Measurements from ENCODE around the gene FAM89B.
A peak's percentile ranks its signal among the peaks of the same experiment; 100 is the strongest.

FAM89B gene

DNA sequence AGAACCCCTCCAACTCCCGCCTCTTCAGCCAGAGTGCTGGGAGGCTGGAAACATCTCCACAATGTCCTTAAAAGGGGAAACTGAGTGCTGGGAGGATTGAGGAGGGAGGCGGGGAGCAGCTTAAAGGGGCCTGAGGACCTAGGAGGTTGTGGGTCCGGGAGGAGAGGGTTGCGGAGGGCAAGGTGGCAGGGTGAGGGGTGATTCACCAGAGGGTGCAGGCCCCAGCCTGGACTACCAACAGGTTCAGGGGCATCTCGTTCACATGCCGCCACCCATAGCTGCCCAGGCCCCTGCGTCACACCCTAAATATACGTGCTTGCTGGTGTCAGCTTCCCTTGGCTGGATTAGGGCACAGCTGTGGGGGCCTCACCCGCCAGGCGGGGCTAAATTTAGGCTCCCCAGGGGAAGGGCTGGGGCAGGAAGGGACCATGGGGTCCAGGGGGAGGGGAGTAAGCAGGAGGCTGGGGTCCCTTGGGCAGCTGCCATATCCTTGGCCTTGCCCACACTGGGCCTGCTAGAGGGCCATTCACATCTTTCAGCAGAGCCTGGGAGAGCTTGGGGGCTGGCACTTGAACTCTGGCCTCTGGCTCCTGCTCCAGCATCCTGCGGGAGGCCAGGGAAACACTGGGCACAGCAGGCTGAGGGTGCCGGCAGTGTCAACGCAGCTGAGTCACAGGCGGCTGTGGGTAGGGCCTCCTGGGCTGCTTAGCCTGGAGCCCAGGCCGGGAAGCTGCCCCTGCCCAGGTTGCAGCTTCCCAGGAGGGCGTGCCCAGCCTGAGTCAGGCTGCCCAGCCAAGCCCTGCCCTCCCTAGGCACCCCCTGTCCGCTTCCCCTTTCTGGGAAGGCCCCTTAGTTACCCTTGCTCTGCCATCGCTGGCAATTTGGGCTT, 4.8 kb downstream of the FAM89B start:
- H3K27ac ChIP-seq (ENCODE audit: low read length) = peak overlapping the region; percentile 75
- H3K4me1 ChIP-seq (ENCODE audit: insufficient read depth, low read length) = peaks cover 52% of the 10 kb centered on the region
- H3K4me3 ChIP-seq (ENCODE audit: low read depth in 1 of 2, low read length in 2 of 2) = peak overlapping the region; percentile 57 to 77; a peak in 3 of 4 replicates
- H3K36me3 ChIP-seq (ENCODE audit: insufficient read depth, low read length) = peaks cover 46% of the 10 kb centered on the region
- TF ChIP-seq EZH2 (IDR thresholded peaks at IDR 0.05; ENCODE audit: borderline replicate concordance, low read depth, low read length, severe bottlenecking) (no peak), CTCF (IDR thresholded peaks at IDR 0.05; ENCODE audit: borderline replicate concordance, extremely low read depth, low read length, poor library complexity, severe bottlenecking) (no peak)
- H2AFZ ChIP-seq (ENCODE audit: low read depth, low read length) = no peak overlapping the region
- H3K4me2 ChIP-seq (ENCODE audit: insufficient read depth, low read length) = peak overlapping the region; percentile 99
- H3K27me3 ChIP-seq (ENCODE audit: insufficient read depth, low read length, poor library complexity) = no peaks in the 10 kb centered on the region
- H3K79me2 ChIP-seq (ENCODE audit: insufficient read depth, low read length) = peaks cover 33% of the 10 kb centered on the region
- H3K9me3 ChIP-seq (ENCODE audit: insufficient read depth, low read length, severe bottlenecking) = no peaks in the 10 kb centered on the region
- ATAC-seq (ENCODE audit: insufficient read depth, low read depth) (no peak), DNase-seq (no peak)
- peak overlapping the region; percentile 92 for H3K9ac ChIP-seq (ENCODE audit: low read depth, low read length)
- peaks cover 27% of the 10 kb centered on the region for H4K20me1 ChIP-seq (ENCODE audit: insufficient read depth, low read length)

DNA sequence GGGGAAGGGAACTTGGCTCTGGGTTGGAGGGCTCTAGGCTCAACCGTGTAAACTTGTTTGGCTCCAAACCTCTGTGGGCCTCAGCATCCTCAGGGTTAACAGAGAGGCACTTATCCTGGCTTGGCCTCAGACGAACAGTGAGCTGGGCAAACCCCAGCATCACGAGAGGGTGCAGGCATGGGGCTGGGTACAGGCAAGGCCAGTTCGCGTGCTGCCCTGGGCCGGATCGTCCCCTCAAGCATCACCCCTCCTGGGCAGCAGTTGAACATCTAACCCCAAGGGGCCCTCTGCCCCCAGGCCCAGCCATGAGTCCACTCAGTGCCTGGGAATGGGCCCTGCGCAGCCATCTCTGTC, 5.4 kb downstream of the FAM89B start:
- no peak for ATAC-seq (ENCODE audit: insufficient read depth, low read depth)
- peaks cover 29% of the 10 kb centered on the region for H3K79me2 ChIP-seq (ENCODE audit: insufficient read depth, low read length)
- peak overlapping the region; percentile 99 for H3K4me2 ChIP-seq (ENCODE audit: insufficient read depth, low read length)
- peaks cover 27% of the 10 kb centered on the region for H4K20me1 ChIP-seq (ENCODE audit: insufficient read depth, low read length)
- no peak overlapping the region for H3K4me3 ChIP-seq (ENCODE audit: low read depth in 1 of 2, low read length in 2 of 2)
- H3K4me1 ChIP-seq (ENCODE audit: insufficient read depth, low read length) = peaks cover 50% of the 10 kb centered on the region
- H3K9me3 ChIP-seq (ENCODE audit: insufficient read depth, low read length, severe bottlenecking) = no peaks in the 10 kb centered on the region
- no peak overlapping the region for H2AFZ ChIP-seq (ENCODE audit: low read depth, low read length)
- peak overlapping the region; percentile 92; the same call in 1 of the 2 replicates for H3K9ac ChIP-seq (ENCODE audit: low read depth, low read length)
- no peak for TF ChIP-seq EZH2 (IDR thresholded peaks at IDR 0.05; ENCODE audit: borderline replicate concordance, low read depth, low read length, severe bottlenecking)
- TF ChIP-seq CTCF (IDR thresholded peaks at IDR 0.05; ENCODE audit: borderline replicate concordance, extremely low read depth, low read length, poor library complexity, severe bottlenecking) = no peak
- peak overlapping the region; percentile 75; the same call in 1 of the 2 replicates for H3K27ac ChIP-seq (ENCODE audit: low read length)
- no peak for DNase-seq
- H3K27me3 ChIP-seq (ENCODE audit: insufficient read depth, low read length, poor library complexity) = no peaks in the 10 kb centered on the region
- H3K36me3 ChIP-seq (ENCODE audit: insufficient read depth, low read length) = peaks cover 46% of the 10 kb centered on the region

DNA sequence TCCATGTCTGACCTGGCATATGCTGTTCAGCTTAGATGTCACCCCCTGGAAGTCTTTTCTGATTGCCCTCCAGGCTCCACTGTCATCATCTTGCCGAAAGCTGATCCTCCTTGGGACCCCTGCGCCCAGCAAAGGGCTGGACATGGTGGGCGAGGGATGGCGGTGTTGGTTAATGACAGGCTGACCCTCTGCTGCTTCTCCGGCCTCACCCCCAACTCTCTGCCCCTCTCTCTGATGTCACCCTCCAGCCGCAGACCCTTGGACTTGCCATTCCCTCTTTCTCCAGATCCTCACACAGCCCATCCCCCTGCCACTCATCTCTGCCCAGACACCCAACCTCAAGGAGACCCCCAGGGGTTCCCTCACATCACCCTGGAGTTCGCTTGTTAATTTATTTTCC, 5.8 kb downstream of the FAM89B start:
- DNase-seq (no peak), ATAC-seq (ENCODE audit: insufficient read depth, low read depth) (no peak)
- Histone ChIP-seq H3K79me2 (ENCODE audit: insufficient read depth, low read length) (peaks cover 25% of the 10 kb centered on the region), H3K36me3 (ENCODE audit: insufficient read depth, low read length) (peaks cover 46% of the 10 kb centered on the region), H3K4me1 (ENCODE audit: insufficient read depth, low read length) (peaks cover 46% of the 10 kb centered on the region), H2AFZ (ENCODE audit: low read depth, low read length) (no peak overlapping the region), H3K4me3 (ENCODE audit: low read depth in 1 of 2, low read length in 2 of 2) (no peak overlapping the region), H3K9me3 (ENCODE audit: insufficient read depth, low read length, severe bottlenecking) (no peaks in the 10 kb centered on the region), H3K9ac (ENCODE audit: low read depth, low read length) (peak overlapping the region; percentile 13; the same call in 1 of the 2 replicates), H3K27ac (ENCODE audit: low read length) (peak overlapping the region; percentile 75; the same call in 1 of the 2 replicates), H3K27me3 (ENCODE audit: insufficient read depth, low read length, poor library complexity) (no peaks in the 10 kb centered on the region), H3K4me2 (ENCODE audit: insufficient read depth, low read length) (0 out of 2 replicates have a peak overlapping the region, but pooled peaks have one; percentile 99), H4K20me1 (ENCODE audit: insufficient read depth, low read length) (peaks cover 23% of the 10 kb centered on the region)
- TF ChIP-seq CTCF (IDR thresholded peaks at IDR 0.05; ENCODE audit: borderline replicate concordance, extremely low read depth, low read length, poor library complexity, severe bottlenecking) = no peak
- no peak for TF ChIP-seq EZH2 (IDR thresholded peaks at IDR 0.05; ENCODE audit: borderline replicate concordance, low read depth, low read length, severe bottlenecking)

Data from DND-41 (cell line).